Measurements from ENCODE around the gene TMEM151B.

Gene TMEM151B

GRCh38 chr6:44233567-44234100 lies 36.6 kb upstream of the TMEM151B start:
- no peak for DNase-seq

GRCh38 chr6:44234101-44235025 lies 35.9 kb upstream of the TMEM151B start:
- no peak for DNase-seq

- DNase-seq = no peak
Observed at GRCh38 chr6:44235269-44235668, 35.0 kb upstream of the TMEM151B start.

GRCh38 chr6:44235891-44236516 lies 34.2 kb upstream of the TMEM151B start:
- DNase-seq = no peak

GRCh38 chr6:44237021-44237812 lies 33.0 kb upstream of the TMEM151B start:
- peak; percentile 39 for DNase-seq

GRCh38 chr6:44237813-44238433 lies 32.3 kb upstream of the TMEM151B start:
- DNase-seq = no peak

GRCh38 chr6:44238687-44239350 lies 31.4 kb upstream of the TMEM151B start:
- no peak for DNase-seq

GRCh38 chr6:44243345-44243744 lies 26.9 kb upstream of the TMEM151B start:
- DNase-seq = no peak

GRCh38 chr6:44245391-44245911 lies 24.8 kb upstream of the TMEM151B start:
- DNase-seq = no peak

GRCh38 chr6:44245912-44246662 lies 24.2 kb upstream of the TMEM151B start:
- no peak for DNase-seq

- DNase-seq = peak; percentile 75
Observed at GRCh38 chr6:44246663-44247337, 23.4 kb upstream of the TMEM151B start, which contains the start of gene HSP90AB1. Gene HSP90AB1, plus strand, starts transcription at chr6:44247101. Its CDS starts 1,529 bp downstream, at chr6:44248630.

- no peak for DNase-seq
Observed at GRCh38 chr6:44247338-44248302, 22.6 kb upstream of the TMEM151B start.

GRCh38 chr6:44248579-44248978 lies 21.7 kb upstream of the TMEM151B start:
- no peak for DNase-seq

- no peak for DNase-seq
Observed at GRCh38 chr6:44249082-44249748, 21.0 kb upstream of the TMEM151B start.

- DNase-seq = no peak
Observed at GRCh38 chr6:44250067-44250717, 20.1 kb upstream of the TMEM151B start.

GRCh38 chr6:44250718-44251123 lies 19.5 kb upstream of the TMEM151B start:
- DNase-seq = no peak

- DNase-seq = no peak
Observed at GRCh38 chr6:44251576-44252524, 18.4 kb upstream of the TMEM151B start.

Measured in NCI-H2081 treated with DMSO at 0.1 percent for 48 hours (cell line).